ENCODE measurements around the gene RPL7L1. TPM values are rescaled to one million over a fixed set of nuclear protein-coding genes. Genes with fewer than 3 reads are reported as not detected.
A peak's percentile ranks its signal among the peaks of the same experiment; 100 is the strongest.

Gene RPL7L1
- total and polyA plus RNA-seq, 8 donors = 64.6 to 122 (median 111) TPM

DNA sequence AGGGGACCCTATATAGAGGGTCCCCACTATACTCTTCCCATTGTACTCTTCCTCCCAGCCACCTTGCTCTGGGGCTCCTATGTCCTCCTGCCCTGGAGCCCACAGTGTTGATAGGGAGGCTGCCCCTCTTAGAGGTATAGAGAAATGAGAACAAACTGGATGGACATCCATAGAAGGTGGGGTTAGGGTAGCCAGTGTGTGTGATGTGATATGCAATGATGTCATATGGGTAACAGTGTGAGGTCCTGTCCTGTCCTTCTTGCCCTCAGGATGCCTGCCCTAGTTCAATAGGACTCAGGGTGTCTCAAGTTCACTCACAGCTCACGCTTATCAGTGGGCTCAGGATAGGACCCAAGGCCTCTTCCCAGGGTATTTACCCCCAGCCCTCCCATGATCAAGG, 36.9 kb downstream of the RPL7L1 start:
- Histone ChIP-seq H3K4me1 (peaks cover 0 to 7% of the 10 kb centered on the region in 2 donors), H3K27me3 (peaks cover 0 to 18% of the 10 kb centered on the region in 2 donors), H3K9me3 (no peaks in the 10 kb centered on the region), H3K4me3 (no peak overlapping the region), H3K27ac (no peak overlapping the region), H3K36me3 (no peaks in the 10 kb centered on the region)
- ATAC-seq = no peak
- no peak for DNase-seq
- intact Hi-C loops (cut with DNase I) = no loop called here
- TF ChIP-seq, protein P1, sequence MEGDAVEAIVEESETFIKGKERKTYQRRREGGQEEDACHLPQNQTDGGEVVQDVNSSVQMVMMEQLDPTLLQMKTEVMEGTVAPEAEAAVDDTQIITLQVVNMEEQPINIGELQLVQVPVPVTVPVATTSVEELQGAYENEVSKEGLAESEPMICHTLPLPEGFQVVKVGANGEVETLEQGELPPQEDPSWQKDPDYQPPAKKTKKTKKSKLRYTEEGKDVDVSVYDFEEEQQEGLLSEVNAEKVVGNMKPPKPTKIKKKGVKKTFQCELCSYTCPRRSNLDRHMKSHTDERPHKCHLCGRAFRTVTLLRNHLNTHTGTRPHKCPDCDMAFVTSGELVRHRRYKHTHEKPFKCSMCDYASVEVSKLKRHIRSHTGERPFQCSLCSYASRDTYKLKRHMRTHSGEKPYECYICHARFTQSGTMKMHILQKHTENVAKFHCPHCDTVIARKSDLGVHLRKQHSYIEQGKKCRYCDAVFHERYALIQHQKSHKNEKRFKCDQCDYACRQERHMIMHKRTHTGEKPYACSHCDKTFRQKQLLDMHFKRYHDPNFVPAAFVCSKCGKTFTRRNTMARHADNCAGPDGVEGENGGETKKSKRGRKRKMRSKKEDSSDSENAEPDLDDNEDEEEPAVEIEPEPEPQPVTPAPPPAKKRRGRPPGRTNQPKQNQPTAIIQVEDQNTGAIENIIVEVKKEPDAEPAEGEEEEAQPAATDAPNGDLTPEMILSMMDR (IDR thresholded peaks at IDR 0.05) = no peak

GRCh38 chr6:42921801-42922200, 42.4 kb downstream of the RPL7L1 start:
- H3K36me3 ChIP-seq = no peaks in the 10 kb centered on the region
- H3K27ac ChIP-seq = no peak overlapping the region
- H3K27me3 ChIP-seq = peaks cover 0 to 11% of the 10 kb centered on the region in 2 donors
- DNase-seq (no peak), ATAC-seq (no peak)
- intact Hi-C loops (cut with DNase I) = no loop called here
- TF ChIP-seq, protein P1 (IDR thresholded peaks at IDR 0.05) = no peak
- no peak overlapping the region for H3K4me3 ChIP-seq
- H3K4me1 ChIP-seq = peaks cover 0 to 14% of the 10 kb centered on the region in 2 donors
- no peaks in the 10 kb centered on the region for H3K9me3 ChIP-seq

DNA sequence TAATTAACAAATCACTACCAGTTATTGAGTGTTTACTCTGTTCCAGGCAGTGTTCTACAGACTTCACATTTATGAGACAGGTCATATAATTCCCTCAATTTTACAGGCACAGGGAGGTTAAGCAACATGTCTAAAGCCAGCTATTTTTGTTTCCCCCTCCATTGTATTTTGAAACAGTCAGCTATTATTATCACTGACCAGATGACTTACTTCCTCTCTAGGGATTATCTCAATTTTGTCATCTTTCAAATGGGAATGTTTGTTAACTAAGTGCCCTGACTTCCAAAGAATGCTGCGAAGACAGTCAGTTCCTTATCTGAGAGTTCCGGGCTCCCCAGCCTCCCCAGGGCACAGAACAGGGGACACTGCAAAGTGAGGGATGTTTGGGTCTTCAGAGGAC, 44.2 kb downstream of the RPL7L1 start:
- no peaks in the 10 kb centered on the region for H3K9me3 ChIP-seq
- TF ChIP-seq, protein P1 (IDR thresholded peaks at IDR 0.05) = no peak

GRCh38 chr6:42925248-42925857, 45.9 kb downstream of the RPL7L1 start:
- Histone ChIP-seq H3K4me1 (peaks cover 8 to 34% of the 10 kb centered on the region in 2 donors), H3K36me3 (no peaks in the 10 kb centered on the region), H3K9me3 (no peaks in the 10 kb centered on the region), H3K27me3 (peaks cover 0 to 11% of the 10 kb centered on the region in 2 donors), H3K4me3 (no peak overlapping the region), H3K27ac (no peak overlapping the region)
- DNase-seq (no peak), ATAC-seq (no peak)
- TF ChIP-seq, protein P1 (IDR thresholded peaks at IDR 0.05) = no peak
- intact Hi-C loops (cut with DNase I) = no loop called here

More for the DNA sequence above, 44.2 kb downstream of the RPL7L1 start:
- Histone ChIP-seq H3K4me3 (no peak overlapping the region), H3K36me3 (no peaks in the 10 kb centered on the region), H3K27me3 (peaks cover 0 to 11% of the 10 kb centered on the region in 2 donors), H3K27ac (no peak overlapping the region), H3K4me1 (peaks cover 3 to 26% of the 10 kb centered on the region in 2 donors)
- no peak for DNase-seq
- ATAC-seq = peak; percentile 52
- intact Hi-C loops (cut with DNase I) = no loop called here

- peak; percentile 95 for ATAC-seq
- TF ChIP-seq, protein P1 (IDR thresholded peaks at IDR 0.05) = no peak
- peaks cover 0 to 11% of the 10 kb centered on the region in 2 donors for H3K27me3 ChIP-seq
- intact Hi-C loops (cut with DNase I) = no loop called here
- peak within 1 kb of the TSS; percentile 80 to 96 for H3K4me3 ChIP-seq
- H3K4me1 ChIP-seq = peaks cover 21 to 59% of the 10 kb centered on the region in 2 donors
- H3K36me3 ChIP-seq = peaks cover 0 to 7% of the 10 kb centered on the region in 2 donors
- no peaks in the 10 kb centered on the region for H3K9me3 ChIP-seq
- H3K27ac ChIP-seq = peak within 1 kb of the TSS; percentile 94 to 98
- DNase-seq = peak; percentile 94 to 98 (median 96)
Observed at GRCh38 chr6:42928986-42929820, 49.8 kb downstream of the RPL7L1 start, which contains the start of gene CNPY3. CNPY3 (plus strand) TSS chr6:42929480; CDS start chr6:42929571, 91 bp downstream.

Measured in left lung (tissue), 10 donors.